ENCODE results near the gene BCL2. TPM values are rescaled to one million over a fixed set of nuclear protein-coding genes. Genes with fewer than 3 reads are reported as not detected.

The BCL2 gene
- total and polyA plus RNA-seq, 9 of the 15 experiments (the other 6 are each of a cell fraction or from before 2014, with no cell fraction given) = 0.10 to 1.1 (median 0.65) TPM

DNA sequence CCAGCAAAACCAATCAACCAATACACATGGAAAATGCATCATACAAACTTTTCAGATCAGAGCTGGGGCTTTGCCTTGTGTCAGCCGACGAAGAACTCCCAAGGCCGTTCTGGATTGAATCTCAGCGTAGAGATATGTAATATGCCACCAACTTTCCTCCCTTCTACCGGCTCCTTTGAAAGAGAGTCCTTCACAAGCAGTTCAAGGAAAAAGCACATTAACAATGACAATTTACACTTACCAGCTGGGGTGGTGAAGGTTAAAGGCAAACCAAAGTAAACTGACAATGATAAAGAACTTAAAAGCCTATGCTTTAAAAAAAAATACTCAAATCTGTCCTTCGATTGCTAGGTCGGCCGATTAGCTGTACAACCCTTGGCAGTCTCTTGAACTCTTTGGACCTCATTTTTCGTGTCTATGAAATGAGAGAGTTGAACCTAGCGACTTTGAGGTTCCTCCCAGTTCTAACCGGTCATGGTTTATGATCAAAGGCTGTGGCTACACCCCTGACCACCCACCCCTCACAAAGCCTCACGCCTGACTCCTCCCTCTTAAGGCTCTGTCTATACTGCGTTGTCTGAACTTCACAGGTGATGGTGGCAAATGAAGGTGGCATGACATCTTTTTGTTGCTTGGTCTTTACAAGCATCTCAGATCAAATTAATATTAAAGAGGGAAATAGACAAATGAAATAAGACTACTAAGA is 46.2 kb downstream of the BCL2 start:
- H3K36me3 ChIP-seq (ENCODE audit: control insufficient read depth, insufficient read depth, low read length) = no peaks in the 10 kb centered on the region
- 1% methylated on average over 12 of the region's 13 CpGs for WGBS (ENCODE audit: insufficient coverage, low coverage, missing lambda C conversion rate)
- ATAC-seq (no peak), DNase-seq (ENCODE audit: extremely low read depth in 1 of 4, low spot score in 3 of 4) (no peak), FAIRE-seq (no peak)
- H3K4me2 ChIP-seq (ENCODE audit: insufficient read depth, low read length) = no peak overlapping the region
- no peak overlapping the region for H3K4me3 ChIP-seq
- no peaks in the 10 kb centered on the region for H3K9me1 ChIP-seq (ENCODE audit: control insufficient read depth, insufficient read depth, low read length)
- no peak overlapping the region for H3K9ac ChIP-seq (ENCODE audit: insufficient read depth in 1 of 2, low read depth in 2 of 2, low read length in 2 of 2)
- no peaks in the 10 kb centered on the region for H3K79me2 ChIP-seq (ENCODE audit: control insufficient read depth, insufficient read depth, low read length)
- no peak overlapping the region for H3K27ac ChIP-seq (ENCODE audit: extremely low read depth, low read depth, low read length)
- ChIA-PET POLR2A (no interaction called here), CTCF (ENCODE audit: low intra/inter-chr PET ratio) (no interaction called here)
- H3K27me3 ChIP-seq (ENCODE audit: control insufficient read depth in 2 of 2, insufficient read depth in 2 of 2, low read length in 2 of 2) = peaks cover 2 to 7% of the 10 kb centered on the region in 2 experiments; a peak in 2 of 5 replicates
- BruUV-seq (replicated peaks) = no TSS peak
- in situ Hi-C loops (cut with MboI) = no loop called here
- no peak overlapping the region for H2AFZ ChIP-seq (ENCODE audit: low read depth, low read length)
- no peaks in the 10 kb centered on the region for H3K4me1 ChIP-seq (replicated peaks in 1 of 2; ENCODE audit: control insufficient read depth in 2 of 2, insufficient read depth in 2 of 2, low read length in 2 of 2)
- no peaks in the 10 kb centered on the region; the same call in 1 of the 2 replicates for H4K20me1 ChIP-seq (replicated peaks; ENCODE audit: control insufficient read depth, insufficient read depth, low read length)
- intact Hi-C loops (cut with micrococcal nuclease) = no loop called here
- no peaks in the 10 kb centered on the region for H3K9me3 ChIP-seq (replicated peaks; ENCODE audit: control insufficient read depth, insufficient read depth, low read depth, low read length)
- TF ChIP-seq, protein P1, sequence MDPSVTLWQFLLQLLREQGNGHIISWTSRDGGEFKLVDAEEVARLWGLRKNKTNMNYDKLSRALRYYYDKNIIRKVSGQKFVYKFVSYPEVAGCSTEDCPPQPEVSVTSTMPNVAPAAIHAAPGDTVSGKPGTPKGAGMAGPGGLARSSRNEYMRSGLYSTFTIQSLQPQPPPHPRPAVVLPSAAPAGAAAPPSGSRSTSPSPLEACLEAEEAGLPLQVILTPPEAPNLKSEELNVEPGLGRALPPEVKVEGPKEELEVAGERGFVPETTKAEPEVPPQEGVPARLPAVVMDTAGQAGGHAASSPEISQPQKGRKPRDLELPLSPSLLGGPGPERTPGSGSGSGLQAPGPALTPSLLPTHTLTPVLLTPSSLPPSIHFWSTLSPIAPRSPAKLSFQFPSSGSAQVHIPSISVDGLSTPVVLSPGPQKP (CRISPR knock-in tag; IDR thresholded peaks at IDR 0.05) = no peak
- TF ChIP-seq NFIX (CRISPR knock-in tag; IDR thresholded peaks at IDR 0.05; ENCODE audit: low read depth) (no peak), ZNF766 (CRISPR knock-in tag; conservative IDR thresholded peaks at IDR 0.05) (no peak), PTTG1 (tag; IDR thresholded peaks at IDR 0.05; ENCODE audit: low read depth) (no peak), U2AF2 (optimal IDR thresholded peaks at IDR 0.05; ENCODE audit: low read depth, low read length) (no peak)
- TF ChIP-seq, protein P2, sequence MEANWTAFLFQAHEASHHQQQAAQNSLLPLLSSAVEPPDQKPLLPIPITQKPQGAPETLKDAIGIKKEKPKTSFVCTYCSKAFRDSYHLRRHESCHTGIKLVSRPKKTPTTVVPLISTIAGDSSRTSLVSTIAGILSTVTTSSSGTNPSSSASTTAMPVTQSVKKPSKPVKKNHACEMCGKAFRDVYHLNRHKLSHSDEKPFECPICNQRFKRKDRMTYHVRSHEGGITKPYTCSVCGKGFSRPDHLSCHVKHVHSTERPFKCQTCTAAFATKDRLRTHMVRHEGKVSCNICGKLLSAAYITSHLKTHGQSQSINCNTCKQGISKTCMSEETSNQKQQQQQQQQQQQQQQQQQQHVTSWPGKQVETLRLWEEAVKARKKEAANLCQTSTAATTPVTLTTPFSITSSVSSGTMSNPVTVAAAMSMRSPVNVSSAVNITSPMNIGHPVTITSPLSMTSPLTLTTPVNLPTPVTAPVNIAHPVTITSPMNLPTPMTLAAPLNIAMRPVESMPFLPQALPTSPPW (CRISPR knock-in tag; IDR thresholded peaks at IDR 0.05) = no peak
- TF ChIP-seq, protein P3, sequence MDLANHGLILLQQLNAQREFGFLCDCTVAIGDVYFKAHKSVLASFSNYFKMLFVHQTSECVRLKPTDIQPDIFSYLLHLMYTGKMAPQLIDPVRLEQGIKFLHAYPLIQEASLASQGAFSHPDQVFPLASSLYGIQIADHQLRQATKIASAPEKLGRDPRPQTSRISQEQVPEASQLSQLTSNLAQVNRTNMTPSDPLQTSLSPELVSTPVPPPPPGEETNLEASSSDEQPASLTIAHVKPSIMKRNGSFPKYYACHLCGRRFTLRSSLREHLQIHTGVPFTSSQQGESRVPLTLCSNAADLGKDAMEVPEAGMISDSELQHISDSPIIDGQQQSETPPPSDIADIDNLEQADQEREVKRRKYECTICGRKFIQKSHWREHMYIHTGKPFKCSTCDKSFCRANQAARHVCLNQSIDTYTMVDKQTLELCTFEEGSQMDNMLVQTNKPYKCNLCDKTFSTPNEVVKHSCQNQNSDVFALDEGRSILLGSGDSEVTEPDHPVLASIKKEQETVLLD (IDR thresholded peaks at IDR 0.05) = no peak
- TF ChIP-seq, protein P4, sequence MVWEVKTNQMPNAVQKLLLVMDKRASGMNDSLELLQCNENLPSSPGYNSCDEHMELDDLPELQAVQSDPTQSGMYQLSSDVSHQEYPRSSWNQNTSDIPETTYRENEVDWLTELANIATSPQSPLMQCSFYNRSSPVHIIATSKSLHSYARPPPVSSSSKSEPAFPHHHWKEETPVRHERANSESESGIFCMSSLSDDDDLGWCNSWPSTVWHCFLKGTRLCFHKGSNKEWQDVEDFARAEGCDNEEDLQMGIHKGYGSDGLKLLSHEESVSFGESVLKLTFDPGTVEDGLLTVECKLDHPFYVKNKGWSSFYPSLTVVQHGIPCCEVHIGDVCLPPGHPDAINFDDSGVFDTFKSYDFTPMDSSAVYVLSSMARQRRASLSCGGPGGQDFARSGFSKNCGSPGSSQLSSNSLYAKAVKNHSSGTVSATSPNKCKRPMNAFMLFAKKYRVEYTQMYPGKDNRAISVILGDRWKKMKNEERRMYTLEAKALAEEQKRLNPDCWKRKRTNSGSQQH (CRISPR knock-in tag; IDR thresholded peaks at IDR 0.05) = no peak
- TF ChIP-seq, protein P5, sequence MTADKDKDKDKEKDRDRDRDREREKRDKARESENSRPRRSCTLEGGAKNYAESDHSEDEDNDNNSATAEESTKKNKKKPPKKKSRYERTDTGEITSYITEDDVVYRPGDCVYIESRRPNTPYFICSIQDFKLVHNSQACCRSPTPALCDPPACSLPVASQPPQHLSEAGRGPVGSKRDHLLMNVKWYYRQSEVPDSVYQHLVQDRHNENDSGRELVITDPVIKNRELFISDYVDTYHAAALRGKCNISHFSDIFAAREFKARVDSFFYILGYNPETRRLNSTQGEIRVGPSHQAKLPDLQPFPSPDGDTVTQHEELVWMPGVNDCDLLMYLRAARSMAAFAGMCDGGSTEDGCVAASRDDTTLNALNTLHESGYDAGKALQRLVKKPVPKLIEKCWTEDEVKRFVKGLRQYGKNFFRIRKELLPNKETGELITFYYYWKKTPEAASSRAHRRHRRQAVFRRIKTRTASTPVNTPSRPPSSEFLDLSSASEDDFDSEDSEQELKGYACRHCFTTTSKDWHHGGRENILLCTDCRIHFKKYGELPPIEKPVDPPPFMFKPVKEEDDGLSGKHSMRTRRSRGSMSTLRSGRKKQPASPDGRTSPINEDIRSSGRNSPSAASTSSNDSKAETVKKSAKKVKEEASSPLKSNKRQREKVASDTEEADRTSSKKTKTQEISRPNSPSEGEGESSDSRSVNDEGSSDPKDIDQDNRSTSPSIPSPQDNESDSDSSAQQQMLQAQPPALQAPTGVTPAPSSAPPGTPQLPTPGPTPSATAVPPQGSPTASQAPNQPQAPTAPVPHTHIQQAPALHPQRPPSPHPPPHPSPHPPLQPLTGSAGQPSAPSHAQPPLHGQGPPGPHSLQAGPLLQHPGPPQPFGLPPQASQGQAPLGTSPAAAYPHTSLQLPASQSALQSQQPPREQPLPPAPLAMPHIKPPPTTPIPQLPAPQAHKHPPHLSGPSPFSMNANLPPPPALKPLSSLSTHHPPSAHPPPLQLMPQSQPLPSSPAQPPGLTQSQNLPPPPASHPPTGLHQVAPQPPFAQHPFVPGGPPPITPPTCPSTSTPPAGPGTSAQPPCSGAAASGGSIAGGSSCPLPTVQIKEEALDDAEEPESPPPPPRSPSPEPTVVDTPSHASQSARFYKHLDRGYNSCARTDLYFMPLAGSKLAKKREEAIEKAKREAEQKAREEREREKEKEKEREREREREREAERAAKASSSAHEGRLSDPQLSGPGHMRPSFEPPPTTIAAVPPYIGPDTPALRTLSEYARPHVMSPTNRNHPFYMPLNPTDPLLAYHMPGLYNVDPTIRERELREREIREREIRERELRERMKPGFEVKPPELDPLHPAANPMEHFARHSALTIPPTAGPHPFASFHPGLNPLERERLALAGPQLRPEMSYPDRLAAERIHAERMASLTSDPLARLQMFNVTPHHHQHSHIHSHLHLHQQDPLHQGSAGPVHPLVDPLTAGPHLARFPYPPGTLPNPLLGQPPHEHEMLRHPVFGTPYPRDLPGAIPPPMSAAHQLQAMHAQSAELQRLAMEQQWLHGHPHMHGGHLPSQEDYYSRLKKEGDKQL (CRISPR knock-in tag; IDR thresholded peaks at IDR 0.05; ENCODE audit: borderline replicate concordance) = no peak

Data from K562 (cell line).